ENCODE data around the gene MMP15.

Gene MMP15

DNA sequence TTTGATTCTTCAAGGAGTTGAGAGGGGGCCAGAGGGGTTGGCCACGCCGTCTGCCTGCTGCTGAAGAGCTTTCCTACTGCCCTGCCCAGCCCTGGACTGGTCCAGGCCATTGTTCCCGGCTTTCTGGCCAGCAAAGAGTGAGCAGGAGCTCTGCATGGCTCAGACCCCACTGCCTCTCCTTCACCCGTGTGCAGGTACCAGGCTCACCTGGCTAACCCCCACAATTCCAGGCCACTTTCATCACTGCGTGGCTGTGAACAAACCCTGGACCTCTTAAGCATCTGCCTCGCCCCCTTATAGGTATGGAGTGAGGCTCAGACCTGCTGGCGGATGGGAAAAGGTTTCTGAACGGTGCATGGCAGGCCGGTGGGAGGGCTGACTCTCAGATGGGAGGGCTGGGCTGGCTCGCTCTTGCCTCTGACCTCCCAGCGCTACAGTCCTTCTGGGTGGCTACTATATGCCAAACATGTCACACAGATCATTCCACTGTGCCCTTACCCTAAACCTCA, 33.9 kb upstream of the MMP15 start:
- ATAC-seq (replicated peaks) (no peak), DNase-seq (no peak)
- H3K4me3 Mint-ChIP-seq: no peak overlapping the region
- no peaks in the 10 kb centered on the region for H3K27me3 Mint-ChIP-seq
- peaks cover 6 to 10% of the 10 kb centered on the region in 2 donors for H3K36me3 Mint-ChIP-seq
- no peaks in the 10 kb centered on the region for H3K9me3 Mint-ChIP-seq
- H3K4me1 Mint-ChIP-seq: peaks cover 6 to 11% of the 10 kb centered on the region in 2 donors
- no peak overlapping the region for H3K27ac Mint-ChIP-seq

DNA sequence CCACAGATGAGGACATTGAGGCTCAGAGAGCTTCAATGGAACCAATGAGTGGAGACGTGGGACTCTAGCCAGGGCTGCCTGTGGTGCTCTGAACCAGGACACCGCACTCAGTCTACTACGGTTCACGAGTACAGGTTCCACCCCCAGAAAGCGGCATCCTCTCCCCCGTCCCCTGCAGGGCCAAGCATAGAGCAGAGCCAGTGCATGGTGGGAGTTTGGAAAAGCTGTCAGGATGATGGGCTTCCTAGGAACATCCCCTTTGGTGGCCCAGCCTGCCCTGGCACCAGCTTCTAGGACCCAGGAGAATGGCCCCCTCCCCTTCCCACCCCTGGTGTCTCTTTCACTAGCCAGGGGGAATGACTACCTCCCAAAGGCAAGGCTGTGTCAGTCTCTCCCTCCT, 33.5 kb upstream of the MMP15 start:
- H3K27me3 Mint-ChIP-seq: no peaks in the 10 kb centered on the region
- H3K36me3 Mint-ChIP-seq: peaks cover 11 to 13% of the 10 kb centered on the region in 2 donors
- H3K27ac Mint-ChIP-seq: no peak overlapping the region
- no peak overlapping the region for H3K4me3 Mint-ChIP-seq
- no peak for DNase-seq
- ATAC-seq (replicated peaks): no peak
- peaks cover 6 to 11% of the 10 kb centered on the region in 2 donors for H3K4me1 Mint-ChIP-seq
- no peaks in the 10 kb centered on the region for H3K9me3 Mint-ChIP-seq

DNA sequence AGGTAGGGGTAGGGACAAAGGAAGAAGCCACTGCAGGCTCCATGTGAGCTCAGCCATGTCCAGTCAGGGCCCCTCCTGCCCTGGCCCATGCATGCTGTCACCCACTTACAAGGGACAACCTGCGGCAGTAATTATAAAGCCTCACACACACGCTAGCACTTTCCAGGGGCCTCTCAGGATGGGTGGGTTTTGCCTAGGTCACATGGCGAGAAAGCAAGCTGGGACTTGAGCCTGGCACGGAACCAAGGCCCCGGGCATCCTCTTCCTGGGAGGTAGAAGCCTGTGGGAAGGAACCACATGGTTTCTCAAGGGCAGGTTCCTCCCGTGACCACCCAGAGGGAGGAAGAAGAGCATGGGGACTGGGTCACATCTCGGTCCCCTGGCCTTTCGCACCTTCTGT, 32.1 kb upstream of the MMP15 start:
- Mint-ChIP-seq H3K9me3 (no peaks in the 10 kb centered on the region), H3K27ac (no peak overlapping the region), H3K4me1 (peaks cover 8 to 18% of the 10 kb centered on the region in 2 donors), H3K27me3 (no peaks in the 10 kb centered on the region), H3K4me3 (no peak overlapping the region), H3K36me3 (peaks cover 16 to 19% of the 10 kb centered on the region in 2 donors)
- no peak for DNase-seq
- no peak for ATAC-seq (replicated peaks)

DNA sequence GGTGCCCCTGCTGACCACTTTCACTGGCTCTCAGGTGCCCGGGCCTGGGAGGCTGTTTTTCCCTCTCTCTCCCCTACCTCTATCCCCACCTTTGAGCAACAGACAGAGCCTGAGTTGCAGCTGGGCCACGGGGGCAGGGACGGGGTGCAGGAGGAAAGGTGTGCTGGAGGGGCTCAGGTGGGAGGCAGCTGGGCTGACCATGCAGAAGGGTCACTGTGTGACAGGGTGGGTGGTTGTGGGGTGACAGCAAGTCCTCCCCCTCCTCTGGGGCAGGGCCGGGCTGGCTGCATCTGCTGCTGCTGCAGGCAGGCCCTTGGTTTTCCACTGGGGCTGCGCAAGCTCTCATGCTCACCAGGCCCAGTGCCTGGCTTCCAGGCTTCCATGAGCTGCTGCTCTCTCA, 31.7 kb upstream of the MMP15 start:
- peaks cover 13 to 22% of the 10 kb centered on the region in 2 donors for H3K4me1 Mint-ChIP-seq
- H3K36me3 Mint-ChIP-seq: peaks cover 16 to 19% of the 10 kb centered on the region in 2 donors
- ATAC-seq (replicated peaks): no peak
- H3K27ac Mint-ChIP-seq: no peak overlapping the region
- H3K9me3 Mint-ChIP-seq: no peaks in the 10 kb centered on the region
- H3K4me3 Mint-ChIP-seq: no peak overlapping the region
- DNase-seq: no peak
- no peaks in the 10 kb centered on the region for H3K27me3 Mint-ChIP-seq

DNA sequence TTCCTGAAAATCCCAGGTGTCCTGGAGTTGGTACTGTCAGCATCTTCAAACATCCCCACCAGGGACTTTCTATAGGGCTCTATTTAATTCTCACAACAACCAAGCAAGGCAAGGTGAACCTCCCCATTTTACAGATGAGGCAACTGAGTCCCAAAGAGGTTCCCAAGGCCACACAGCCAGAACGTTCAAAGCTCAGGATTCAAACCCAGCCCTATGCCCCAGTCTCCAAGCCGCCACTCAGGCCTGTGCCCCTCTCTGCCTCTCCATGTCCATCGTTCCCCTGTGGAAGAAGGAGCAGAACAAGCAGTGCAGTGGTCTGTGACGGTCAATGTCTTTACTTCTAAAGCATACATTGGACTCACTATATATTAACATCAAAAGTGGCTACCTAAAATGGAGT, 31.2 kb upstream of the MMP15 start:
- no peaks in the 10 kb centered on the region for H3K9me3 Mint-ChIP-seq
- H3K4me1 Mint-ChIP-seq: peaks cover 18 to 27% of the 10 kb centered on the region in 2 donors
- no peak overlapping the region for H3K27ac Mint-ChIP-seq
- peaks cover 16 to 19% of the 10 kb centered on the region in 2 donors for H3K36me3 Mint-ChIP-seq
- no peaks in the 10 kb centered on the region for H3K27me3 Mint-ChIP-seq
- H3K4me3 Mint-ChIP-seq: no peak overlapping the region
- DNase-seq (no peak), ATAC-seq (replicated peaks) (no peak)

DNA sequence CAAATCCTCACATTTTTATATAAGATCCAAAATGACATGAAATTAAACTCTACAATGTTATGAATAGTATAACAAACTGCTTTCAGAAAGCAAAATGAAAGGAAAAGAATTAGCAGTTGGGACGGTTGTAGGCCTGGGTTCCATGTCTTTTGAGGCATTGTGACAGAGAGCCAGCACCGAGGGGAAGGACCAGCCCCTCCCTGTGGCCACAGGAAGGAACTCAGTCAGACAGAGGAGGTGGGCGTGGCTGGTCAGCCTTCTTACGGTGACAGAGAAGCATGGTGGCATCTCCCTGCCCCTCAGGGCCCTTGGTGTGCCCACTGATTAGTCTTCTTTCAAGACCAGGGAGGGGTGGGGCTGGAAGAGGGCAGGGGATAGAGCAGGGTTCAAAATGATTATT, 30.8 kb upstream of the MMP15 start:
- ATAC-seq (replicated peaks) (peak; percentile 71 to 75), DNase-seq (no peak)
- H3K4me3 Mint-ChIP-seq: no peak overlapping the region
- H3K36me3 Mint-ChIP-seq: peaks cover 16 to 19% of the 10 kb centered on the region in 2 donors
- H3K27me3 Mint-ChIP-seq: no peaks in the 10 kb centered on the region
- no peaks in the 10 kb centered on the region for H3K9me3 Mint-ChIP-seq
- H3K4me1 Mint-ChIP-seq: peaks cover 18 to 31% of the 10 kb centered on the region in 2 donors
- no peak overlapping the region for H3K27ac Mint-ChIP-seq

DNA sequence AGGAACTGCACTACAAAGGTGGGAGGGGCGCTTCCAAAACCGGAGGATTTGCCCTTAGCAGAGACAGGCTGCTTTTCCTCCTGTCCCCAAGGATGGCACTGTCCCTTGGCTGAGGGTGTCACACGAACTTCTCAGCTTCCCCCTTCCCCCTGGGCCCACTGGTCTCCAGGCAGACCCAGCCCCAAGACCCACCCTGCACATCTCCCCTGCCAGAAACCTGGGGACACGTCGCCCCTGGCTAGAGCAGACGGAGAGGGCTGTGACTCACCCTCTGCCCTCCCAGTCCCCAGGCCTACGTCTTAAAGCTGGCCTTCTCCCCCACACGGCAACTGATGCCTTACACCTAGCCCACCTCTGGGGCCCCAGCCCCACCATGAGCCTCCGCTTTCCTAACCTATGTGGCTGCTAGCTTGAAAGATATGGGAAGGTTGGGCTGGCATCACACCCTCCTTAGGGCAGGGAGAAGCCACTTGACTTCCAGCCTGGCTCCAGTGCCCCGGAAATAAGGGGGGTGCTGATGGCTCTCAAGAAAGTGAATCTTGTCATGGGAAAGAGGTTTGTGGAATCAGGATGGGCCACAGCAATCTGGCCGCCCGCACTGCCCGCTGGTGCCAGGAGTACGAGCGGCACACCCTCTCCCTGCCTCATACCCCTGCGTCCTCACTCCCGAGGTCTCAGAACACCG, 29.7 kb upstream of the MMP15 start:
- ATAC-seq (replicated peaks): no peak
- H3K36me3 Mint-ChIP-seq: peaks cover 16 to 19% of the 10 kb centered on the region in 2 donors
- H3K4me1 Mint-ChIP-seq: peaks cover 18 to 33% of the 10 kb centered on the region in 2 donors
- no peak overlapping the region for H3K27ac Mint-ChIP-seq
- DNase-seq: no peak
- H3K9me3 Mint-ChIP-seq: no peaks in the 10 kb centered on the region
- H3K27me3 Mint-ChIP-seq: no peaks in the 10 kb centered on the region
- no peak overlapping the region for H3K4me3 Mint-ChIP-seq

DNA sequence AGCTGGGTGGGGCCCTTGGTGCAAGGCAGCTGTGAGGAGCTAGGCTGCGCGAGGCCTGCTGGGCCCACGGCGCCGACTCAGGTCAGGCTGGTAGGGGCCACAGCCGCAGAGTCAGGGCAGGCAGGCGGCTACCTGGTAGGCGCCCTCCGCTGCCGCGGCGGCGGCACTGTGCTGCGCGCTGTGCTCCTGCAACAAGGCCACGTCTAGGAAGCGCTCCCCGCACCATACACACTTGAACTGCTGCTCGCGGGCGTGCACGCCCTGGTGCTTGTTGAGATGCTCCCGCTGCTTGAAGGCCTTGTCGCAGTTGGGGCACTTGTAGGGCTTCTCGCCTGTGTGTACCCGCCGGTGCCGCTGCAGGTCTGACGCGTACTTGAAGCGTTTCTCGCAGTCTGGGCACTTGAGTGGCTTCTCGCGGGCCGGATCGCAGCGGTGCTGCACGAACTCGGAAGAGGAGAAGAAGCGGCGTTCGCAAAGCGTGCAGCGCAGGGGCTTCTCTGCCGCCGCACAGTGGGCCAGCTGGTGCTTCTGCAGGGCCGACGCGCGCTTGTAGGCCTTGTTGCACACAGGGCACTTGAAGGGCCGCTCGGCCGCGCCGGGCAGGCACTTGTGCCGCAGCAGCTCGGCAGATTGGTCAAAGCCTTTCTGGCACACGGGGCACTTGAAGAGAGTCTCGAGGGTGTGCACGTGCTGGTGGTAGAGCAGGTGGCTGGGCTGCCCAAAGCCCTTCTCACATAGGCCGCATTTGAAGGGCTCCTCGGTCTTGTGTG, 29.0 kb upstream of the MMP15 start:
- H3K27ac Mint-ChIP-seq: no peak overlapping the region
- ATAC-seq (replicated peaks) (no peak), DNase-seq (no peak)
- no peaks in the 10 kb centered on the region for H3K27me3 Mint-ChIP-seq
- H3K9me3 Mint-ChIP-seq: no peaks in the 10 kb centered on the region
- no peak overlapping the region for H3K4me3 Mint-ChIP-seq
- peaks cover 21 to 40% of the 10 kb centered on the region in 2 donors for H3K4me1 Mint-ChIP-seq
- peaks cover 16 to 19% of the 10 kb centered on the region in 2 donors for H3K36me3 Mint-ChIP-seq

DNA sequence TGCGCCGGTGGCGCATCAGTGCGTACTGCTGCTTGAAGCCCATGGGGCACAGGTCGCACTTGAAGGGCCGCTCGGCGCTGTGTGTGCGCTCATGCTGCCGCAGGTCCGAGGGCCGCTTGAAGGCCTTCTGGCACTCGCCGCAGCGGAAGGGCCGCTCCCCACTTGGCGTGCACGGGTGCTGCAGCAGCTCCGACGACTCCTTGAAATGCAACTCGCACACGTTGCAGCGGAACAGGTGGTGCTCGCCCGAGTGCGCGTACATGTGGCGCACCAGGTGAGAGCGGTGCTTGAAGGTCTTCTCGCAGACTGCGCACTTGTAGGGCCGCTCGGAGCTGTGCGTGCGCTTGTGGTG, 28.4 kb upstream of the MMP15 start:
- H3K36me3 Mint-ChIP-seq: peaks cover 16 to 19% of the 10 kb centered on the region in 2 donors
- DNase-seq (no peak), ATAC-seq (replicated peaks) (no peak)
- no peaks in the 10 kb centered on the region for H3K27me3 Mint-ChIP-seq
- H3K27ac Mint-ChIP-seq: no peak overlapping the region
- H3K9me3 Mint-ChIP-seq: no peaks in the 10 kb centered on the region
- peaks cover 25 to 46% of the 10 kb centered on the region in 2 donors for H3K4me1 Mint-ChIP-seq
- H3K4me3 Mint-ChIP-seq: no peak overlapping the region

DNA sequence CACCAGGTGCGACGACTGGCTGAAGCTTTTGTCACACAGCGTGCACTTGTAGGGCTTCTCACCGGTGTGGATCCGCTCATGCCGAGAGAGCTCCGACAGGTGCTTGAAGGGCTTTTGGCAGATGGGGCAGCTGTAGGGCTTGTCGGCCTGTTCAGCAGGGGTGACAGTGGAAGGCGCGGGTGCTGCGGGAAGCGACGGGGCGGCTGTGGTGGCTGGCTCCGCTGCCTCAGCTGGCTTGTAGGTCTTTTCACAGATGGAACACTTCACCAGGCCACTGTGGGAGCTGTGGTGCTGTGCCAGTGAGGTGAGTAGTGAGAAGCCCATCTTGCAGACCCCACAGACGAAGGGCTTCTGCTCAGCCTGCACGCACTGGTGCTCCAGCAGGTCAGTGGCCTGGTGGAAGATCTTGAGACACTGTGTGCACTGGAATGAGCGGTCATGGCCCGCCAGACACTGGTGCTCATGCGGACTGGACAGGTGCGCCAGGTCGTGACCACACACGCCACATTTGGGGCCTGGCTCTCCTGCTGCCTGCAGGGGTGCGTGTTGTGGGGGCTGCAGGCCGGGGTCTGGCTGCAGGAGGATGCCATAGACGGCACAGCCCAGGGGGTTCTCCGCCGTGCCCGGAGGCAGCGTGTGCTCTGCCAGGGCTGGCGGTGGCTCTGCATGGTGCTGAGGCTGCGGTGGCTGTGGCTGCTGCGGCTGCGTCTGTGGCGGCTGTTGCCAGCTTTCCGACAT, 27.9 kb upstream of the MMP15 start:
- no peak overlapping the region for H3K4me3 Mint-ChIP-seq
- no peak overlapping the region for H3K27ac Mint-ChIP-seq
- no peaks in the 10 kb centered on the region for H3K27me3 Mint-ChIP-seq
- H3K9me3 Mint-ChIP-seq: no peaks in the 10 kb centered on the region
- peaks cover 28 to 48% of the 10 kb centered on the region in 2 donors for H3K4me1 Mint-ChIP-seq
- DNase-seq (no peak), ATAC-seq (replicated peaks) (no peak)
- H3K36me3 Mint-ChIP-seq: peaks cover 16 to 24% of the 10 kb centered on the region in 2 donors

DNA sequence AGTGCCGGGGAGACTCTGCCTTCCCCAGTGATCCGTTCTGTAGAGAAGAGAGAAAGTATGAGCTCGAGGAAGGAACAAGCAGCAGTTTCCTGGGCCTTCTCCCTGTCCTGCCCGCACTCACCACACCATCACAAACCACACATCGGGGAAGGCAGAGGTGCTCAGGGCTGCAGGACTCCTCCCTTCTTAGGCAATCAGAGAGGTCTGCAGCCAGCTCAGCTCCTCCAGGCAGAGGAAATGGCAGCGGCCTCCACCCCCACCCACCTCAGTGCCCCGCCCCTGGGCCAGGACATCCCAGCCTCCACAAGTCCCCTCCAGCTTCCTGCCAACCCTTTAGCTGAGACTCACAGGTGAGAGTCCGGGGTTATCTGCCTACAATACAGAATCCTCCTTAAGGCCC, 27.1 kb upstream of the MMP15 start:
- Mint-ChIP-seq H3K4me3 (no peak overlapping the region), H3K27ac (peak overlapping the region; percentile 43), H3K9me3 (no peaks in the 10 kb centered on the region), H3K27me3 (no peaks in the 10 kb centered on the region), H3K4me1 (peaks cover 28 to 54% of the 10 kb centered on the region in 2 donors), H3K36me3 (peaks cover 18 to 28% of the 10 kb centered on the region in 2 donors)
- ATAC-seq (replicated peaks) (no peak), DNase-seq (no peak)

DNA sequence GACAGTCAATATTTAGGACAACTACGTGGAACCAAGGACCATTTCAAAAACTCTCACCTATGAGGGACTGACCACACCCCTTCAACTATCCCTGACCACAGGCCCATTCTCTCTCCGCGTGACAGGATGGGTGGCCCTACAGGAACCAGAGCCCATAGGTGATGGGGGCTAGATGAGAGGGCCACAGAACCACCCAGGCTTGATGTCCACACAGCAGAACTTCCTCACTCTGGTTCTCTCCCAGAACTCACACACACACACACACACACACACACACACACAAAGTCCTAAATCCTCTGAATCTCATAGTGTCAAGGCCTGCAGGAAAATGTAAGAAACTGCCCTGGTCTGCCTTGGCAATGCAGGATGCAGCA, 26.6 kb upstream of the MMP15 start:
- peak overlapping the region; percentile 7 for H3K27ac Mint-ChIP-seq
- peaks cover 21 to 30% of the 10 kb centered on the region in 2 donors for H3K36me3 Mint-ChIP-seq
- ATAC-seq (replicated peaks): no peak
- no peak for DNase-seq
- H3K27me3 Mint-ChIP-seq: no peaks in the 10 kb centered on the region
- H3K4me1 Mint-ChIP-seq: peaks cover 29 to 57% of the 10 kb centered on the region in 2 donors
- peak overlapping the region; percentile 75 to 81 for H3K4me3 Mint-ChIP-seq
- H3K9me3 Mint-ChIP-seq: no peaks in the 10 kb centered on the region

DNA sequence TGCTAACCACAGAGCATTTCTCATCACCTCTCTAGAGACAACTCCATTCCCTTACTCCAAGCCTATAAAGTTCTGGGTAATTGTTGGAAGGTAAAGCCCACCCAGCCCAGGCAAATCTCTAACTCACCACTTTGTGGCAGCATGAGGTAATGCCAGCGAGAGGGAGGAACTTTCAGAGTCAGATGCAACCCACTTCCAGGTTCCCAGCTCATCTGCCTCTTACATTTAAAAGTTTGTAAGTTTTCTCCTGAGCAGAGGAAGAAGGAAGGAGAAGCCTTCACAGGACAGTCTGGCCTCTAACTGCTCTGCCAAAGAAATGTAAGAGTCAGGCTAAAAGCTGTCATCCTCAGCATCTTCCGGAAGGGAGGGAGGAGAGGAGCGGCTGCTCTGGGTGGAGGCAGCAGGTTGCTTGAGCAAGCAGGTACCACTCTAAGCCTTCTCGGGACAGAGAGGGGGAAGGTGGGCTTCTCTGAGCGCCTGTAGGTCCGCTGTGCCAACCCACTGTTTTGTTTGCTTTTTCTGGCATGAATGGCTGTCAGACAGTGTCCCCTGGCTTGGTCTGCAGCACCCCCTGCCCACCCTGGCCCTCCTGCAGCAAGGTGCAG, 26.1 kb upstream of the MMP15 start:
- peaks cover 34 to 61% of the 10 kb centered on the region in 2 donors for H3K4me1 Mint-ChIP-seq
- H3K4me3 Mint-ChIP-seq: peak overlapping the region; percentile 75 to 81
- peak overlapping the region; percentile 71 for H3K27ac Mint-ChIP-seq
- no peaks in the 10 kb centered on the region for H3K9me3 Mint-ChIP-seq
- no peak for ATAC-seq (replicated peaks)
- peaks cover 23 to 35% of the 10 kb centered on the region in 2 donors for H3K36me3 Mint-ChIP-seq
- no peaks in the 10 kb centered on the region for H3K27me3 Mint-ChIP-seq
- no peak for DNase-seq

Data from stimulated activated naive B cell treated with anti-CD40 and anti-IgM and Interleukin-4, amounts not matched to agents 10 μg/mL and 1 μg/mL and 100 μg/mL, for 72 hours (primary cell).